GM19240 (cell line): ENCODE results near the gene CACNB1.

Source experiments
- DNase-seq: peaks from one replicate; pipeline ENCODE4 v3.0.0; 2011; ENCODE audit warnings: low spot score; ENCODE audit not compliant: insufficient read length

The CACNB1 gene

GRCh38 chr17:39225959-39226683 lies 28.7 kb upstream of the CACNB1 start:
- no peak for DNase-seq

DNA sequence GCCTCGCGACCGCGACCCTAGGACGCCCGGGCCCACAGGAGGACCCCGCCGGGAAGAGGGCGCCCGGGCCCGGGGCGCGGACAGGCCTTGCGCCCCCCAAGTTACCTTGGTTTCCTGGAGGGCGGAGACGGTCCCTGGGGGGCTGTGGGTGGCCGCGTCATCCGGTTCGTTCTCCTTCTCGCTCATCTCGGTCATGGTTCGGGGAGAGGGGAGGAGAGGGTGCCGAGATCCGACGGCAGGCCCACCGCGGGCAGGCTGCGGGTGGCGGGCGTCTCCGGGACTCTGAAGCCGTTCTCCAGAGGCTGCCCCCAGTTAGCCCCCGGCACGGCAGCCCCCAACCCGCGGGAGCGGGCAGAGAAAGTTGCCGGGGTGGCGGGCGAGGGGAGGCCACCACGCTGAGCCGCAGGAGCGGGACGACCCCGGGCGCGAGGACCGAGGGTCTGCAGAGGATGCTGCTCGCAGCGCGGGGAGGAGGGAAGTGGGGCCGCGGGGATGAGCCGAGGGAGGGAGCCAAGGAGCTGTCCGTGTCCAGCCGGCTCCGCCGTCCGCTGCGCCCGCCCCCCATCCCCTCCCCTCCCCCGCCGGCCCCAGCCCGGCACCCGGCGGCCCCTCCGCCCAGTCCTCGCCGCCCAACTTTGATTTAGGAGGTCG lies 28.0 kb upstream of the CACNB1 start, which contains the start of gene STAC2:
Gene STAC2, minus strand, starts transcription at position 638 of the 651 bp plus-strand sequence. Its CDS starts 443 bp downstream, at position 195.
- no peak for DNase-seq

GRCh38 chr17:39224778-39225307 lies 27.4 kb upstream of the CACNB1 start:
- DNase-seq, result no peak

DNA sequence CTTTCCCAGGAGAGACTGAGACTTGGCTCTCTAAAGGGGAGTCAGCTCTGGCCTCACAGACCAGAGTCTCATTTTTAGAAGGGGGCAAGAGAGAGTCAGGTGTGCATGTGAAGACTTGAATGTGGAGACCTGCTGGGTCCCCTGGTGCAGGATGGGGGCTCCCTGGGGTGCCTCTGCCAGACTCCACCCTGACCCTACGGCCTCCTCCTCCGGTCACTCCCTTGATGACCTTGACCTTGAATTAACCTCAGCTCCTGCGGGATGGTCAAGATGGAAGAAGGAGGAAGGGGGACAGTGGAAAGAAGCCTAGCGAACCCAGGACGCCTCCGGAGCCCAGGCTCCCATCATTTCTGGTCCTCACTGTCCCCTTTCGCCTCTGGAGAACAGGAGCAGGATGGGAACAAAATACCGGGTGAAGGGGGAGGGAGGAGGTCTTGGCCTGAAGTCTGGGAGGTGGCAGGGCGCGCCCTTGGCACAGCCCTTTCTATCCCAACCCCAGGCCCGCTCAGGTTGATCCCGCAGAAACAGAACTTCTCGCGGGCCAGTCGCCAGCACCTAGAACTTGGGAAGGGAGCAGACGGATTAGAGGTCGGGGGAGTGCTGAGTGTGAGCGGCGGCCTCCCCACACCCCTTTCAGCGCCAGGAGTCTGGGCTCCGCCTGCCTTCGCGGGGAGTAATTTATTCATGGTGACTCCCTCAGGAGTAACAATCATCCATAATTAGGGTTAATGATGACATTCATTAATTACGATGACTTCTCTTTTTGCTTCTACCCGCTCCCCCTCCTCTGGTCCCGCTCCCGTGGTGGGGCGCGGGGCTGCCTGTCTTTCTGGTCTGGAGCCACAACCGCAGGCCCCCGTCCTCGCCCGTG lies 26.7 kb upstream of the CACNB1 start:
- DNase-seq, result no peak

- DNase-seq, result no peak
Observed at GRCh38 chr17:39222866-39223834, 25.7 kb upstream of the CACNB1 start.

GRCh38 chr17:39222151-39222550 lies 24.7 kb upstream of the CACNB1 start:
- no peak for DNase-seq

DNA sequence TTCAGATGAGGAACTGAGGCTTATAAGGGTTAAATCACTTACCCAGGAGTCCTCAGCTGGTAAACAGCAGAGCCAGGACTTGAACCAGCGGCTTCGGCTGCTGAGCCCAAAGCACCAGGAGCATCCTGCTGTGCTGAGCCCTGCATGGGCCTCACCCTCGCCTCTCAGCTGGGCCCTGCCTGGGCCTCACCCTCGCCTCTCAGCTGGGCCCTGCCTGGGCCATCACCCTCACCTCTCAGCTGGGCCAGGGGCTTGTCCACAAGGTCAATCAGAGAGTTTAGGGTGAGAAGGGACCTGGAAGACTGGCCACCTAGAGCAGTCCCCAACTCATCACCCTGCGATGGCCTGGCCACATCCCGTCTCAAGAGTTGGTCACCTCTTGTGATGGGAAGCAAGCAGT lies 24.1 kb upstream of the CACNB1 start:
- no peak for DNase-seq

DNA sequence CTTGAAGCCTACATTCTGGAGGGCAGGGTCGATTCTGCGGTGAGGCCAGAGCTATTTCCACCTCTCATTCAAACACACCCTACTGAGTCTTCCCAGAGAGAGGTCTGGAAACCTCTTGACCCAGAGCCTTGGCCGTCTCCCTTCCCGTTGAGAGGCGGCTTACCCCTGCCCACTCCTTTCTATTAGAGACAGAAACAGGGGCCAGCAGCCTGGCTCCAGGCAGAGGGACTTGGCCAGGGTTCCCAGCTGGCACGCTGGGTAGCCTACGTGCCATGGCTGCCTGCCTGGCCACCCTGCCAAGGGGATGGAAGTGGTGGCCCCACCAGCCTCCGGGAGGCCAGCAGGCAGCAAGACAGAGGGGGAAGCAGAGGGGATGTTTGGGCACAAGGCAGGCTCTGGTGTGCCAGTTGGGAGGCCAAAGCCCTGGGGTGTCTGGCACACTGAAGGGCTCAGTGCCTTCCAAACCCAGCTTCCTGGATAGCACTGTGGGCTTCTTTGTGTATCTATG lies 22.2 kb upstream of the CACNB1 start:
- no peak for DNase-seq

- no peak for DNase-seq
Observed at GRCh38 chr17:39218906-39219305, 21.4 kb upstream of the CACNB1 start.

GRCh38 chr17:39217734-39218369 lies 20.4 kb upstream of the CACNB1 start:
- DNase-seq, result no peak

GRCh38 chr17:39213852-39214251 lies 16.4 kb upstream of the CACNB1 start:
- no peak for DNase-seq

DNA sequence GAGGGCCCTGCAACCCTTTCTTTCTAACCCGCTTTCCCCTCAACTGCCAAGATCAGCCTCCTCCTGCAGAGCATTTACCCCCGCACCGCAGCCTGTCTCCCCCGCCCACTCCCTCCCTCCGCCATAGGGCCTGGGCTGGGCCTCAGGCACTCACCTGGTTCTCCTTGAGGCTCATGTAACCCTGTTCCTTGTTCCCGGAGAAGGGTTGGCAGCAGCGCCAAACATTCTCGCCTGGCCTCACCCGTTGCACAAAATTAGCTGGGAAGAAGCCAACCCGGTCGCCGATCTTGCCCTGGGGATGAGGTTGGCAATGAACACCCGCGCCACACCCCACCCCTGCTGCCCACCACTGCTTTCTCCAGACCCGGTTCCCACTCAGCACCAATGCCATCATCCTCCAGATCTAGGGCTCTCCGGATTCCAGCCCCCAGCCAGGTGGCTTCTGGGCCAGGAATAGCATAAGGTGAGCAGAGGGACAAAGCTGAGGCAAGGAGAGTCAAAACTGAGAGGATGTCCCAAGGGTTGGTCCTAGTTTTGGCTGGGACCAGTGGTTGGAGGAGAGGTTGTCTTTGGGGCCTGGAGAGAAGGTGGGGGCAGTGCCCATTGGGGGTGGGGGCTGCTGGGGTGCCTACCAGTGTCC lies 15.5 kb upstream of the CACNB1 start:
- no peak for DNase-seq

DNA sequence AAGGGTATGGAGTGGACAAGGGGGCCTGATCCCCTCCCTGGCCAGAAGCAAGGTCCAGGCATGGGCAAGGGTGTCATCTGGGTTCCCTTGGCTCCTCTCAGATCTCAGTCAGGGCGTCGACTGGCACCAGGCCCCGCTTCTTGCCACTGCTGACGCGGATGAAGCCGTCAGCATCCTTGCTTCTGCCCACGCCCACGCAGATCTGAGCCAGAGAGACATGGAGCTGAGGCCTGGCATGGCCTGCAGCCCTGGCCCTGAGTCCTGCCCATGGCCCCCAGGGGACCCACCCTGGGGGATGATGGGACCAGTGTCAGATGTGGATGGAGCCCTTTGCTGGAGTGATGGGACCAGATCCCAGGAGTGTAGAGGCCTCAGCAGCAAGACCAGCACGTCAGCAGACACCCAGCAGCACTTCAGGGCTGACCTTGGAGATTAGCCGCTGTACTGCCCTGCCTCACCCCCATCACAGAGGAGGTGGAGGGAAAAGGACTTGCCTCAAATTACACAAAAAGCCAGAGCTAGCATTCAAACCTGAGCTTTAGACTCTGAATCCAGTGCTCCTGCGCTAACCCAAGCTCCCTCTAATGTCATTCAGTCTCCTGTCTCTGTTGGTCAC lies 14.8 kb upstream of the CACNB1 start:
- no peak for DNase-seq

DNA sequence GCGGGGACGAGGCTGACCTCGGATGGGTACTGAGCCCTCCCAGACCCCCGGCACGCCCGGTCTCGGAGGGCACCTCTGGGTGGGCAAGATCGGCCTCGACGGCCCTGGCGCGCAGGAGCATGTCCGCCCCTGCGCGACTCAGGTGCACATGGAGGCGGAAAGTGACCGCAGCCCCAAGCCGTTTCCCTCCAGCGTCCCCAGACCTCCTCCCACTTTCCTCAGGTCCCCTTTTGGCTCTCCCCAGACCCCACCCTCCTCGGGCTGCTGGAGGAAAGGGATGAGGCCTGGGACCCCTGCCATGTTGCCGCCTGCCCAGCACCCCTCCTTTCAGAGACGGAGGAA lies 12.6 kb upstream of the CACNB1 start:
- no peak for DNase-seq

DNA sequence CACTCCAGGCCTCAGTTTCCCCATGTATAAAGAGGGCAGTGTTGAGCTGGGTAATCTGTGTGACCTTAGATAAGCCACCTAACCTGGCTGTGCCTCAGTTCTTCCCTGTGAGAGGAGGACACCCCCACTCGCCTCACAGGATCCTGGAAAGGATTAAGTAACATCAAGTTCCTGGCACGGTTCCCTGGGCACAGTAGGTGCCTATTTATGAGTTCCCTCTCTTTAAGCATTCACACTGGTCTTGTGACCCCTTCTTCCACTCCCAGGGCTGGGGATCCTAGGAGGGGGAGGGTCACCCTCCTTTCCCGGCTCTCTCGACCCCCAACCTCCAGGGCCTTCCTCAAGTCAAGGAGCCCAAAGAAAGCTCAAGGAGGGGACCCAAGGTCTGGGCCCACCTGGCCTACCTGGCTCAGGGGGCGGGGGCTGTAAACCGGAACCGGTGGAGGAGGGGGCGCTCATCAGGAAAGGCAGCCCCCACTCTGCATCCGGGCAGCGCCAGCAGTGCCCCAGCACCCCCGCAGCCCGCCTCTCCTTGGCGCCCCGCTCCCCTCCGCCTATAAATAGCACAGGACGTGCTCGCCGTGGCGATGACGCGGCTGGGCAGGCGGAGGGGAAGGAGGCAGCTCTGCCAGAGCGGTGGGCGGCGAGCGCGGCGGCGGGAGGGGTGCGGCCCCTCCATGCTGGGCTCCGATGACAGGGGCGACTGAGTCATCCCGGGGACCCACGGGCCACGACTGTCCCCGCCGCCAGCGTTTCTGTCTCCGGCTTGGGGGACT lies 12.0 kb upstream of the CACNB1 start:
- no peak for DNase-seq

DNA sequence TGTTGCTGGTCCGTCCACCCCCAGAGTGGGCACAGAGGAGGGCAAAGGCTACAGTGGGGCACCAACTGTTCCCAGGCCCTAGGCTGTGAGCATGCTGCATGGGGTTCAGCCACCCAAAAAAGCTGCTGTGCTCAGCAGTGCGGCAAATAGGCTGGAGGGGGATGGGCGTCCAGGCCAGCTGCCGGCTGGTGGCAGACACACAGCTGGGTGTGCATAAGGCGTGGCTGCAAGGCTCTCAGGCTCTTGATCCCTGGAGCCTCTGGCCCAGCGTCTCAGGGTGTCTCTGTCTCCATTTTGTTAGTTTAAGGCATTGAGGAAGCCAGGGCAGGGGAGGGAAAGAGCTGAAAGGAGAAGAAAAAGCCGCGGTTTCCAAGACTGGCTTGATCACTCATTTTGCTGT lies 11.4 kb upstream of the CACNB1 start:
- no peak for DNase-seq

DNA sequence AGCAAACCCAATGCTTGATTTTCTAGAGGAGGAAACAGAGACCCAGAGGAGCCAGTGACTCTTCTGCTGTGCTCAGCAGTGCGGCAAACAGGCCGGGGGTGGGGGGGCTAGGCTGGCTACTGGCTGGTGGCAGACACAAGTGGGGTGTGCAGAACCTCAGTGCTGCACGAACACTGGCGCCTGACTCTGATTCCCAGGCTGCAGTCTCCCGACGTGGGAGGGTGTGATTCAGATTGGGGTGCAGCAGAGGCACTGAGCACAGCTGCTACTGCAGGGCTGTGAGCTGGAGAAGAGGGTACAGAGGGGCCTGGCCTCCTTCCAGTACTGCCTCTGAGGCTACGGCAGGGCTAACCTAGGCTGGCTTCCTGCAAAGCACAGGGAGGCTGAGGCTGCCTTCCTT lies 10.7 kb upstream of the CACNB1 start:
- no peak for DNase-seq

DNA sequence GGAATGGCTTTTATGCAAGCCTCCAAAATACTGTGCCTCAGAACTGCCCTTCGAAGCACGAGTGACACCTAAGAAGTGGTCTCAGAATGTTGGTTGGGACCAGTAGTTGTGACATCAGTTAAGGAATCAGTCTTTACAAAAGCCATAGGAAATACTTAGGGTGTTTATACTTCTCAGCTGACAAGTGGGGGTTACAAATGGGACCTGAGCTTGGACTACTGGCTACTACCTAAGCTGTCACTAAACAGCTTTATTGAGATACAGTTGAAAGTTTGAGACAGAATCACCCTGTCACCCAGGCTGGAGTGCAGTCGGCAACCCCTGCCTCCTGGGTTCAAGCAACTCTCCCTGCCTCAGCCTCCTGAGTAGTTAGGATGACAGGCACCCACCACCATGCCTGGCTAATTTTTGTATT lies 7.7 kb upstream of the CACNB1 start:
- no peak for DNase-seq
